Cardiac fibroblast (primary cell): ENCODE data around the gene PSMF1.

Source experiments
- DNase-seq, 2 donors: peaks; one replicate each; pipeline versions ENCODE4 v3.0.0 to v3.0.0-alpha.2; 2010; ENCODE audit warnings: low read depth in 2 of 2
- H3K4me3 ChIP-seq, 2 donors: replicated peaks in 1 of 2; 1 replicate in 1 of 2; 2 replicates in 1 of 2; pipeline ENCODE4 v1.5.1; 2011; ENCODE audit warnings: low read depth in 2 of 2, low read length in 2 of 2, mild to moderate bottlenecking in 2 of 2, moderate library complexity in 1 of 2
- TF ChIP-seq, protein P1 (sequence below): IDR thresholded peaks from one replicate; pipeline ENCODE4 v1.5.1; 2011; ENCODE audit warnings: low read depth, mild to moderate bottlenecking, low read length, inconsistent platforms

The PSMF1 gene

DNA sequence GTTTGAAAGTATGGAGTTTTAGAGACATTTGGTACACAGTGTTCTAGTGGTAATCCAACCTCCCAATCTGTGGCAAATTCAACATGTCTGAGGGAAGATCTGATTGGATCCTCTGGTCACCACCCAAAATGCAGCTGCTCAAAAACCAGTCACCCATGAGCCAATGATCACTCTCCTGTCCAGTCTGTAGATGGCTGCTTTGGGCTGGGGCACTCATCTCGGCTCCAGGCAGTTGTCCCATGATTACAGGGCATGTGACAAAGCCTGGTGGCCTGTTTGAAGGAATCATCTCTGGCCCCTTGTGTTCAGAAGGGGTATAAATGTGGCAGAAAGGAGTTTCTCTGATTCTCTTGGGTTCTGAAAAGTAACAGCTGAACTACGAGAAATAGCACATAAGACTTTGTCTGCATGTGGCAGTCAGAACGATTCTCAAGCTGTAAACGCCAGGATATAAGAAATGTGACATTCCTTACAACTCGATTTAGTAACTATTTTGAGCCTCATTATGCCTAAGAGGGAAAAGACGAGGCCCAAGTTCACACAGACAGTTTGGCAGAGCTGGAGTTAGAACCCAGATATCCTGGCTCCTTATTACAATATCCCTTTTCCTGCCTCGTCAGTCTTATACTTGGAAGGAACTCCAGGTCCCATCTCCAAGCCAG, 80.9 kb downstream of the PSMF1 start:
- TF ChIP-seq, protein P1, sequence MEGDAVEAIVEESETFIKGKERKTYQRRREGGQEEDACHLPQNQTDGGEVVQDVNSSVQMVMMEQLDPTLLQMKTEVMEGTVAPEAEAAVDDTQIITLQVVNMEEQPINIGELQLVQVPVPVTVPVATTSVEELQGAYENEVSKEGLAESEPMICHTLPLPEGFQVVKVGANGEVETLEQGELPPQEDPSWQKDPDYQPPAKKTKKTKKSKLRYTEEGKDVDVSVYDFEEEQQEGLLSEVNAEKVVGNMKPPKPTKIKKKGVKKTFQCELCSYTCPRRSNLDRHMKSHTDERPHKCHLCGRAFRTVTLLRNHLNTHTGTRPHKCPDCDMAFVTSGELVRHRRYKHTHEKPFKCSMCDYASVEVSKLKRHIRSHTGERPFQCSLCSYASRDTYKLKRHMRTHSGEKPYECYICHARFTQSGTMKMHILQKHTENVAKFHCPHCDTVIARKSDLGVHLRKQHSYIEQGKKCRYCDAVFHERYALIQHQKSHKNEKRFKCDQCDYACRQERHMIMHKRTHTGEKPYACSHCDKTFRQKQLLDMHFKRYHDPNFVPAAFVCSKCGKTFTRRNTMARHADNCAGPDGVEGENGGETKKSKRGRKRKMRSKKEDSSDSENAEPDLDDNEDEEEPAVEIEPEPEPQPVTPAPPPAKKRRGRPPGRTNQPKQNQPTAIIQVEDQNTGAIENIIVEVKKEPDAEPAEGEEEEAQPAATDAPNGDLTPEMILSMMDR = no peak
- no peak overlapping the region for H3K4me3 ChIP-seq
- no peak for DNase-seq

GRCh38 chr20:1199964-1200363, 81.6 kb downstream of the PSMF1 start:
- TF ChIP-seq, protein P1 = no peak
- no peak overlapping the region for H3K4me3 ChIP-seq
- DNase-seq = no peak

DNA sequence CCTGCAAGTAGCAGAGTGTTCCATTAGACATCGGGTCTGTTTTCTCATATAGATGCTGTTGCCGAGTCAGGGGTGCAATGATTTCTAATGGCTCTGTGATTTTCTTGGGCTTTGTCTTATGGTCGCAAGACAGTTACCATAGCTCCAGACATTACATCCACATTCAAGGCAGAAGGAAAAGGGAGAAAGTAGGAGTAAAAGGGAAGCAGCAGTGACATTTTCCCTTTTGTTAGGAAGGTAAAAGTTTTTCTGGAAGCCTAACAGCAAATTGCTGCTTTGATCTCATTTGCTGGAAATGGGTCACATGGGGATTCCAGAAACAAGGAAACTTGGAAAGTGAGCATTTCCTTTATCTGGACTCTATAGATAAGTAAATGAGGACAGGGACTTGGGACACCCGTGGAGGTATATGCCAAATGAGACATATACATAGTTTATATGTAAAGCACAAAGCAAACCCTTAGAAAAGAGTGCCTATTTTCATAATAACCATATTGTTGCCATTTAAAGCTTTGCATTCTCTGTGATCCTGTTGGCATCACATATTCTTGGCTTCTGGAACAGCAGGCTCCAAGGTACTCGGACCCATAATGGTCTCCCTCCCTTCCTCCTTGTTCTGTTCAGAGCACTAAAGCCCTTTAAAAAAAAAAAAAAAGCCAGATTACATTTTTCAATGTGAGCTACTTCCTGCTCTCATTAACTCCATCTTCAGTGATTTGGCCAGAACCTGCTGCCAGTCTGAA, 84.5 kb downstream of the PSMF1 start, which contains the start of gene C20orf202:
Gene C20orf202 (plus strand): TSS at position 693 of the 743 bp plus-strand sequence. CDS start 132 bp downstream, outside the sequence.
- DNase-seq = no peak
- no peak within 1 kb of the TSS for H3K4me3 ChIP-seq
- TF ChIP-seq, protein P1 = no peak

DNA sequence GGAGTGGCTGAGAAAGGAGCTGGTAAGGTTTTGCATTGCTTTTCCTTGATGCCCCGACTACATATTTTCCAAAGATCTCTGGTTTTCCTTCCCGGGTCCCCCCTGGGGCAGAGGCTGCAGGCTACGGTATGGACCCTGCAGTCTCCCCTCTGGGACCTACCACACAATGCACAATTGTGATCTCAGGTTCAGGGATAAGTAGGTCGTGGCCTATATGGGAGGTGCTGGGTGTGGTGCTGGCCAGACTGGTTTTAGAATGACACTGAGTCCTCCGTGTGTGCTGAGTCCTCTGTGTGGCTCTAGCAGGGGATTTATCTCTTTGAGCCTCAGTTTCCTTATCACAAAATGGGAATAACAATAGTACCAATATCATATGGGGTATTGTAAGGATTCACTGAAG, 85.2 kb downstream of the PSMF1 start:
- no peak overlapping the region for H3K4me3 ChIP-seq
- TF ChIP-seq, protein P1 = no peak
- DNase-seq = no peak

- TF ChIP-seq, protein P1 = no peak
- no peak overlapping the region for H3K4me3 ChIP-seq
- no peak for DNase-seq
These were observed 85.7 kb downstream of the PSMF1 start for GRCh38 chr20:1204113-1204512.

- TF ChIP-seq, protein P1 = no peak
- DNase-seq = no peak
- no peak overlapping the region for H3K4me3 ChIP-seq
These were observed 86.2 kb downstream of the PSMF1 start for GRCh38 chr20:1204576-1204975.
